ENCODE measurements around the gene PHAF1. TPM values are rescaled to one million over a fixed set of nuclear protein-coding genes. Genes with fewer than 3 reads are reported as not detected.

Gene PHAF1
- total RNA-seq, 1 experiment from 2014 or later: 21.9 TPM

GRCh38 chr16:67098599-67098998 is 11.1 kb upstream of the PHAF1 start:
- no peaks in the 10 kb centered on the region for H3K27me3 Mint-ChIP-seq (ENCODE audit: unreplicated experiment)
- H3K36me3 Mint-ChIP-seq (ENCODE audit: insufficient read depth, unreplicated experiment): peaks cover 30% of the 10 kb centered on the region
- CTCF ChIA-PET: no interaction called here
- no peak overlapping the region for H3K4me3 Mint-ChIP-seq (ENCODE audit: low read depth, unreplicated experiment)
- no peak overlapping the region for H3K27ac Mint-ChIP-seq (ENCODE audit: unreplicated experiment)
- BruUV-seq (replicated peaks): no TSS peak
- DNase-seq: no peak
- intact Hi-C loops (cut with micrococcal nuclease; ENCODE audit: unreplicated experiment): no loop called here
- H3K9me3 Mint-ChIP-seq (ENCODE audit: low read depth, unreplicated experiment): no peaks in the 10 kb centered on the region
- H3K4me1 Mint-ChIP-seq (ENCODE audit: low read depth, unreplicated experiment): no peaks in the 10 kb centered on the region
- TF ChIP-seq, protein P1, sequence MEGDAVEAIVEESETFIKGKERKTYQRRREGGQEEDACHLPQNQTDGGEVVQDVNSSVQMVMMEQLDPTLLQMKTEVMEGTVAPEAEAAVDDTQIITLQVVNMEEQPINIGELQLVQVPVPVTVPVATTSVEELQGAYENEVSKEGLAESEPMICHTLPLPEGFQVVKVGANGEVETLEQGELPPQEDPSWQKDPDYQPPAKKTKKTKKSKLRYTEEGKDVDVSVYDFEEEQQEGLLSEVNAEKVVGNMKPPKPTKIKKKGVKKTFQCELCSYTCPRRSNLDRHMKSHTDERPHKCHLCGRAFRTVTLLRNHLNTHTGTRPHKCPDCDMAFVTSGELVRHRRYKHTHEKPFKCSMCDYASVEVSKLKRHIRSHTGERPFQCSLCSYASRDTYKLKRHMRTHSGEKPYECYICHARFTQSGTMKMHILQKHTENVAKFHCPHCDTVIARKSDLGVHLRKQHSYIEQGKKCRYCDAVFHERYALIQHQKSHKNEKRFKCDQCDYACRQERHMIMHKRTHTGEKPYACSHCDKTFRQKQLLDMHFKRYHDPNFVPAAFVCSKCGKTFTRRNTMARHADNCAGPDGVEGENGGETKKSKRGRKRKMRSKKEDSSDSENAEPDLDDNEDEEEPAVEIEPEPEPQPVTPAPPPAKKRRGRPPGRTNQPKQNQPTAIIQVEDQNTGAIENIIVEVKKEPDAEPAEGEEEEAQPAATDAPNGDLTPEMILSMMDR (IDR thresholded peaks at IDR 0.05; ENCODE audit: unreplicated experiment): no peak

DNA sequence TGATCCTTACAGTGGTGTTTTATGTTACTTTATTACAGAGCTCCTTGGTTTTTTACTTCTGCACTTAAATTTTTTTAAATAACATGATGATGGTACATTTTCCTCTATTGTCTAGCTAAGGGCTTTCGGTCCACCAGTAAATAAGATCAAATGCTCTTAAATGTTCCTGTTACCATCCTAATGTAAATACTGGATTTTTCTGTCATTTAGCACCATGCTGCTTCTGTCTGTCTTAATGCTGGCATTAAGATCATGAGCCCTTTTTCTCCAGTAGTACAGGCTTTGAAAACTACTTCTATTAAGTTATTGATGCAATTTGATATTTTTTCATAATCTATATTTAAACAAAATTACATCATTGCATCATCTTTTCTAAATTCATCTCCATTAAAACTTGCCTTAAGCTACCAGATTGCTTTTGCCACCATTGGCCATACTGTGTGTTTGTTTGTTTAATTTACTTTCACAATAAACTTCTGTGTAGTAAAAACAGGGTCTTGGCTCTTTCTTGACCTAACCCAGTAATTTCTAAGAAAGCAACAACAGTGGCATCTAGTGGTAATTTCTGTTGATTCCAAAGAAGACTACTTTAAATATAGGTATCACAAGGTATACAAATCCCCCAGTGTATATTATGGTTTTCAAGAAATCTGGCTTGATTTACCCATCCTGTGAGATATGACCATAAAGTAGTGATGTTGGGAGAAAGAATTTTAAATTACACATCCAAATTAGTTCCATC is 9.0 kb upstream of the PHAF1 start:
- H3K36me3 Mint-ChIP-seq (ENCODE audit: insufficient read depth, unreplicated experiment): peaks cover 22% of the 10 kb centered on the region
- no TSS peak for BruUV-seq (replicated peaks)

GRCh38 chr16:67101311-67102082 is 8.2 kb upstream of the PHAF1 start:
- CTCF ChIA-PET: interaction anchor here (0.6 to 0.8 kb wide), 3 partner anchors 29 to 54 kb away, joined by 3 to 4 read pairs (median 4); no protein-coding TSS in a partner anchor
- no peak for DNase-seq
- H3K36me3 Mint-ChIP-seq (ENCODE audit: insufficient read depth, unreplicated experiment): peaks cover 22% of the 10 kb centered on the region
- no peak overlapping the region for H3K4me3 Mint-ChIP-seq (ENCODE audit: low read depth, unreplicated experiment)
- no peaks in the 10 kb centered on the region for H3K27me3 Mint-ChIP-seq (ENCODE audit: unreplicated experiment)
- BruUV-seq (replicated peaks): no TSS peak
- H3K27ac Mint-ChIP-seq (ENCODE audit: unreplicated experiment): no peak overlapping the region
- H3K4me1 Mint-ChIP-seq (ENCODE audit: low read depth, unreplicated experiment): no peaks in the 10 kb centered on the region
- TF ChIP-seq, protein P1 (IDR thresholded peaks at IDR 0.05; ENCODE audit: unreplicated experiment): no peak
- H3K9me3 Mint-ChIP-seq (ENCODE audit: low read depth, unreplicated experiment): no peaks in the 10 kb centered on the region
- intact Hi-C loops (cut with micrococcal nuclease; ENCODE audit: unreplicated experiment): loop anchor here (2.0 to 5.0 kb wide), 2 partner anchors 84 to 125 kb away; no protein-coding TSS in a partner anchor

More for the DNA sequence above, 9.0 kb upstream of the PHAF1 start:
- Mint-ChIP-seq H3K9me3 (ENCODE audit: low read depth, unreplicated experiment) (no peaks in the 10 kb centered on the region), H3K4me3 (ENCODE audit: low read depth, unreplicated experiment) (no peak overlapping the region), H3K4me1 (ENCODE audit: low read depth, unreplicated experiment) (no peaks in the 10 kb centered on the region), H3K27ac (ENCODE audit: unreplicated experiment) (no peak overlapping the region), H3K27me3 (ENCODE audit: unreplicated experiment) (no peaks in the 10 kb centered on the region)
- no peak for DNase-seq
- CTCF ChIA-PET: interaction anchor here (1.0 kb wide), 1 partner anchor 83 kb away, joined by 6 read pairs; no protein-coding TSS in a partner anchor
- TF ChIP-seq, protein P1 (IDR thresholded peaks at IDR 0.05; ENCODE audit: unreplicated experiment): no peak
- intact Hi-C loops (cut with micrococcal nuclease; ENCODE audit: unreplicated experiment): loop anchor here (2.0 to 5.0 kb wide), 2 partner anchors 83 to 124 kb away; no protein-coding TSS in a partner anchor

- peak; percentile 39 for DNase-seq
- TF ChIP-seq, protein P1 (IDR thresholded peaks at IDR 0.05; ENCODE audit: unreplicated experiment): no peak
- H3K27ac Mint-ChIP-seq (ENCODE audit: unreplicated experiment): peak overlapping the region; percentile 15
- H3K36me3 Mint-ChIP-seq (ENCODE audit: insufficient read depth, unreplicated experiment): peaks cover 23% of the 10 kb centered on the region
- H3K27me3 Mint-ChIP-seq (ENCODE audit: unreplicated experiment): no peaks in the 10 kb centered on the region
- no peak overlapping the region for H3K4me3 Mint-ChIP-seq (ENCODE audit: low read depth, unreplicated experiment)
- H3K4me1 Mint-ChIP-seq (ENCODE audit: low read depth, unreplicated experiment): no peaks in the 10 kb centered on the region
- H3K9me3 Mint-ChIP-seq (ENCODE audit: low read depth, unreplicated experiment): no peaks in the 10 kb centered on the region
- BruUV-seq (replicated peaks): no TSS peak
- CTCF ChIA-PET: interaction anchor here (0.9 to 2.1 kb wide), 3 partner anchors 17 to 94 kb away, joined by 3 to 5 read pairs (median 5); no protein-coding TSS in a partner anchor
- intact Hi-C loops (cut with micrococcal nuclease; ENCODE audit: unreplicated experiment): loop anchor here (5.0 kb wide), 1 partner anchor 87 kb away; no protein-coding TSS in a partner anchor
Observed at GRCh38 chr16:67104061-67104460, 5.7 kb upstream of the PHAF1 start.

Data from Calu3 (cell line).